Stimulated activated CD4-positive, alpha-beta T cell treated with anti-CD3 and anti-CD28 coated beads, Interleukin-2, amount 100 ng/mL, for 48 hours (primary cell): Measurements from ENCODE around the gene CELSR1.
"Not testable (repeated sequence)": the region's sequence is repeated elsewhere in the genome, so short reads cannot be mapped to it uniquely, and the experiment has no call there.

ENCODE experiments used
- DNase-seq, 2 donors: peaks; one replicate each; pipeline ENCODE4 v3.0.0-alpha.2; 2020

Gene CELSR1

DNA sequence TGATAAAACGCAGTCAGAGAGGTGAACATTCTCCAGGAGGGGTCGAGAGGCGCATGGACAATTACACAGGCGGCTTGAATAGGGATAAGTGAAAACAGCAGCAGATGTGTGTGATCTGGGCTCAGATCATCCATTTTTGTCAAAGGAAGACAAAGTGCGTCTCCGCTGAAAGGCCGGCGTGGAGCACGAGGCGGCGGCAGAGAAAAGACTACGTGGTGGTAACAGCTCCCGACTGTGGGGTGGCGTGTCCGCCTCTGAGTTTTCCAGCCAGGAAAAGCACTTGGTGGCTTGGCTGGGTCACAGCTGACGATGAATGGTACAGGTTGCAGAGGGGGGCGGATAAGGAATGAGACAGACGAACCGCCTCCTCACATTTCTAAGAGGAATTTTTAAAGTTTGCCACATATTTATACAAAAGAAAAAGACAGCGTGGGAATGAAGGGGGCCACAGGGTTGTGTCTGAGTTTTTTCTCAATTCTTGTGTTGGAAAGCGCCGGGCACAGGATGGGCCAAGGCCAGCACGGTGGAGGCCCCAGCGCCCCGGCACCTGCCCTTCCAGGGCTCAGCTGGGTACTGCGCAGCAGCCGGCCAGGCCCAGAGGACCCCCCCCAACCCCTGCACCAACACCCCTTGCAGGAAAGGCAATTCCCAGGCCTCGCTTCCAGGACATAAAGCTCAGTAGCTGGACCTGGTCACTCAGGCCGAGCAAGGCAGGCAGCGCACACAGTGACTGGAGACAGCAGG, 121.5 kb downstream of the CELSR1 start:
- DNase-seq = no peak

DNA sequence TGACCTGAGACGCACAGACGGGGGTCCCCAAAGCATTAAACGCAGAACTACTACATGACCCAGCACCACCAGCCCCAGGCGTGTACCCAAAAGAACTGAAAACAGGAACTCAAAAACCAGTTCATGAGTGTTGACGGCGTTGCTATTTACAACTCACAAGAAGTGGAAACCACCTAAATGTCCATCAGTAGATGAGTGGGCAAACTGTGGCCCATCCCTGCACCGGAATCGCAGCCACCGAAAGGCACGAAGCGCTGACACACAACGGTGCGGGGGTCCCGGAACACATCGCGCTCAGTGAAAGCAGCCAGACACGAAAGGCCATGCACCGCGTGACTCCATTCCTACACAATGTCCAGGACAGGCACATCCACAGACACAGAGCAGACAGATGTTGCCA, 122.7 kb downstream of the CELSR1 start:
- no peak for DNase-seq

DNA sequence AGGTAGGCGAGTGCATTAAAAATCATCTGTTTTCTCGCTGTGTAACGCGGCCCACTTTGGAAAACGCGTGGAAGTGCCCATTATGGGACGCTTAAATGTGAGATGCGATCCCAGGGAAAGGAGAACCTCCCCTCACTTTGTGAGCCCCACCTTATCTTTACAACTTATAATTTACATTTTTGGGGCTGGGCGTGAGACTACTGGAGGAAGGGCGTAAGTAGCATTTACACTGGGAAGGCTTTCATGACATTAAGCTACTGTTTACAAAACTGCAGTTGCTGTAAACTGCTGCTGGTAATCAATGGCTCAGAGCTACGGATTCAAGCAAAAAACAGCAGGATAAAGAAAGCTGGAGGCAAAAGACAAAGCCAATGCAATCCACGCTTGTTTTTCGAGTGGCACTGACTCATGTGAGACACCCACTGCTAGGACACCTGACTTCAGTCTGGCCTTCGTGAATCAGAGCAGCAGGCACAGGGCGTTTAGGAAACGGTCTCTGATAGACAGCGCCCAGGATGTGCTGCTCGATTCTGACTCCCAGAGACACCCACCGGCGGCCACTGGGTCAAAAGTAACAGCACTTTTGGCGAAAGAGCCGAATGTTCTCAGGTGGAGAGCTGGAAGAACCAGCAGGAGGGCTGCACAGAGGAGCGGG, 123.6 kb downstream of the CELSR1 start:
- no peak for DNase-seq

DNA sequence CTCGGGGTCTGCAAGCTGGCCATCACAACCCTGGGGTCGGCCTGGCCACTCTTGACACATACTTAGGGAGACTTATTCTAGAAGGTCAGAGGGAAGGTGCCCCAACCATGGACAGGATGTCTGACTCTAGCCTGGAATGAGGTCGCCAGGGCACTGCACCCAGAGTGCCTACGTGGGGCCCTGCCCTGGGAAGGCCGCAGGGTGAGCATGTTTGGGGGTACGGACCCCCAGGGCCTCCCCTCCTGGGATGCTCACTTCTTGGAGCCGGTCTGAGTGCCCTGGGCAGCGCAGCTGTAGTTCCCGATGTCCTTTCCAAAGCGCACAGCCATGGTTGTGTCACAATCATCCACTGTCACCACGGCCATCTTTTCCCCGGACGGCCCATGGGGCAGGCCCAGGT, 126.1 kb downstream of the CELSR1 start:
- DNase-seq = no peak

DNA sequence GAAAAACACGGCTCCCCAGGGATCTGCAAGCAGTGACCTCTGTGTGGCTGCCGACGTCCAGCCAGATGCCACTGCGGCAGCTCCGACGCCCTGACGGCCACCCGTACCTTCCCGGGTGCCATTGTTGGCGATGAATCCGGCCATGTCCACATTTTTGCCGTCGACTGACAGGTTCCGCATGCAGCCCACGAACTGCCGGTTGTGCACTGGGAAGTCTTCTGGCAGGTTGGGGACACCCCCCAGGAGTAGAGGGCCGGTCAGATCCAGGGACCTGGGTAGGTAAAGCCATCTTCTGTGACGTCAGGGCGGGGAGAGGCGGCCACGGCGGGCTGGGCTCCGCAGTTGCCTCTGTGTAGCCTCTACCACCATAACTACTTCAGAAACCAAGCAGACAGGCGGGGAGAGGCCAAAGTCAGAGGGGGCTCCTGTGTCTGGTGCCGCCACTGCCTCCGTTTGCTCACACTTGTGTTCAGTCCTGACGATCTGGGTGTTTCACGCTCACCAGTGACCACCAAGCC, 127.1 kb downstream of the CELSR1 start:
- DNase-seq = no peak

DNA sequence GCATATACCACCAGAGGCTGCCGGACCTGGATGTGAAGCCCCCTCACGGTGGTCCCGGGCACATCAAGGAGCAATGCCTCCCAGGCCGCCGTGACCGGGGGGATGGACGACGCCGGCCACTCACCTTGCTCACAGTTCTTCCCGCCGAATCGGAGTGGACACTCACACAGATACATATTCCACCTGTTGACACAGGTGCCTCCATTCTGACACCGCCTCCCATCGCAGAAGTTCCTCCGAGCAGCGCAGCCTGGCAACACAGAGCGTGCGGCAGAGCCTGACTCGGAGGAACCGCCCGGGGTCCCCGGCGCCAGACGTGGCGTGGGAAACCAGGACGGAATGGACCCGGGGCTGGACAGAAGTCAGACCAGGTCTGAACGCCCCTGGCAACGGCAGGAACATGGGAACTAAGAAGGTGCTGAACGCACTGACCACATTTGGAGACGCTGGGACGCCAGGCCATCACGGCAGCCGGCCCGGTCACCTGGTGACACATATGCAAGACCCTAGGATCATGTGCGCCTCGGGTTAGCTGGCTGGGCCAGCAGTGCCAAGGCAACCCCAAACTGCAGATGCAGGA, 127.7 kb downstream of the CELSR1 start:
- no peak for DNase-seq

DNA sequence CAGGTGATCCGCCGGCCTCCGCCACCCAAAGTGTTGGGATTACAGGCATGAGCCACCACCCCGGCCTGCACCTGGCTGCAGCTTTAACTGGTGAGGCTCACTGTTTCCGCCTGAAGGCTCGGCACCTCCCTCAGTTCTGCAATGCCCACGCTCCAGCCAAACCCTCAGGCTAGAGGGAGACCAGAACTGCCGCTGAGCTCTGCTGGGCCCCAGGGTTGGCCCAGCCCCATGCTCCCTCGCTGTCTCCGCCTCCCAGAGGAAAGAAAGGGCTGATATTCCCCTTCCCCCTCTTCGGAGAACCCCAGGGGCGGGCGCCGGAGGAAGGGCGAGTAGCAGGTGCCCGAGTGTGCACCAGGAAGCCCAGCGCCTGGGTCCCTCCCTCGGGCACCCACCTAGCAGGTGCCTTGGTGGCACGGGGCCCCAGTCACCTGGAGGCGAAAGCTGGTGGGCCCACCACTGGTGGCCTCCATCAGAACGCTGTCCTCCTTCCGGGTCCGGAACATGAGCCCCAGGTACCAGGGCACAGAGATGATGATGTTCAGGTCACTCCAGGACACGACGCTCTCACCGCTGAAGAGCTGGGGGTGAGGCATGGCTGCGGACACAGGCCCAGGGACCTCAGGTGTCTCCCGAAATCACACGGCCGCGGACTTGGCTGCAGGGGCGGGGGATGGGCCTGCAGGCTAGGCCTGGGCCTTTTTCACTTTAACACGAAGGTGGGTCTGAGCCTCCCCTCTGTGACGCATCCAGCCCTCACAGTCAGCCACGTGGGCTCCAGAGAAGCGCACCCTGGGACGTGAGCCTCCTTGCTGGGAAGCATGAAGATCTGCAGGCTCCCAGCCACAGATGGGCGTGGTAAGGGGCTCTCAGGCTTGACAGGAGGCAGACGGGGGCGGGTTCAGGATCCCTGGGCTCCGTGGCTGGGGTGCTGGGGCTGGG, 128.6 kb downstream of the CELSR1 start:
- DNase-seq = no peak

DNA sequence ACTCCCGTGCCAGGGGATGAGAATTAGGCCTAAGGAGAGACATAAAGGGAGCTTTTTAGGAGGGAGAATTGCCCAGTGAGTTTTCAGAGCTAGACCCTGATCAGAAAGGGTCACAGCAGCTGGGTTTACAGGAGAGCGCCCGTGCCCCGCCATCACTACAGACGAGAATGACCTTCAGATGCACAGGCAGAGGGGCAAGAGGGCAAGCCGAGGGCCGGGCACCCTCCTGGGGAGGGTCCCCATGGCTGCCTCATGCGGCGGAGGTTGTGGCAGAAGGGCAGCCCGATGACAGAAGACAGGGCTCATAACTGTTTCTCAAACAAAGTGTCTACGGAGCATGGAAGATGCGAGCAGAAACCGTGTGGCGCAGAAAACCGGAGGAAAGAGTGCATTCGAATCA, 129.7 kb downstream of the CELSR1 start:
- DNase-seq = no peak

DNA sequence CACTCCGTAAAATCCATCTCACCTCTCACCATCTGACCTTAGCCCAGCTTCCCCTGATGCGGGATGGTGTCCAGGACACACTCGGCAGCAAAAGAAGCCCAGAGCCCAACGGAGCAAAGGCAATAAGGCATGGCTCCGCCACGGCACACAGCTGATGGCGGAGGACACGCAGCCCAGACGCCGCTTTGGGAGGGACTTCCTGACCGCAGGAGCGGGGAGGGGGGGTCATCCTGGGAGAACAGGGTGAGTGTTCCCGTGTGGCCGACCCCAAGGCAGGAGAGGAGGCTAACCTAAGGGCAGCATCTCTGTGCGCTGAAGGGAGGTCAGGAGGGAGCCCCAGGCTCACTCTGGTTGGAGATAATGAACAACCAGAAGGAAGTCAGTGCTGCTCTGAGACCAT, 130.6 kb downstream of the CELSR1 start:
- DNase-seq = no peak

DNA sequence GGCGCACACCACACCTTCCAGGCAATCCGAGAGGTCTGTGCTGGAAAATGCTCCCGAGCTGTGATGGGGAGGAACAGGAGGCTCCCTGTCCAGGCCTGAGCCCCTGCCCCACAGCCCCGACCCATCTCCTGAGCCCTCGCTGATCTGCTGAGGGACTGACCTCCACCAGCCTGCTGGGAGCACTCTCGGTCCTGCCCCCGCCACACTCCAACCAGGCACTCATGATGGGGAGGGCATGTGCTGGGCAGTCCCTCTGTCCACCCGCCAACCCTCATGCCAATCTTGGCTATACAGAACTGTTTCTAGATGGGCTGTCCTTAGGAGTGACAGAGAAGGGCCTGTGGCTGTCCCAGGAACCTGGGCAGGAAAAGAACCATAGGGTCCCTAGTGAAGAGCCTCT, 131.1 kb downstream of the CELSR1 start:
- no peak for DNase-seq

DNA sequence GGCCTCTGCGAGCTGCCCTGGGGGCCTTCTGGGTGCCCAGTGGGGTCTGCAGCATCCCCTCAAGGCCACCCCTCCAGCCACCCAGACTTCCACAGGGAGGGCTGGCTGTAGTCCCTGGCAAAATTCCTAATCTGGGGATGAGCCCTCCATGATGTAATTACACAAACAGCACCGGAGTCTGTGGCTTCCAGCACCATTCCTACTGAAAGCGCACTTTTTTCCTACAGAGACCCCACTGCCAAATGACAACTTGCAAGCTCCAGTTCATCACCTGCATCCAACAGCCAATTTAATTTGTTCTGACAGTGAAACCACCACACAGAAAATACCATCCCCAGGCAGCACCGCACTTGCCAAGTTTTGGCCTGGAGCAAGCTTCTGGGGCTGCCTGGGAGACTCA, 131.5 kb downstream of the CELSR1 start:
- no peak for DNase-seq

DNA sequence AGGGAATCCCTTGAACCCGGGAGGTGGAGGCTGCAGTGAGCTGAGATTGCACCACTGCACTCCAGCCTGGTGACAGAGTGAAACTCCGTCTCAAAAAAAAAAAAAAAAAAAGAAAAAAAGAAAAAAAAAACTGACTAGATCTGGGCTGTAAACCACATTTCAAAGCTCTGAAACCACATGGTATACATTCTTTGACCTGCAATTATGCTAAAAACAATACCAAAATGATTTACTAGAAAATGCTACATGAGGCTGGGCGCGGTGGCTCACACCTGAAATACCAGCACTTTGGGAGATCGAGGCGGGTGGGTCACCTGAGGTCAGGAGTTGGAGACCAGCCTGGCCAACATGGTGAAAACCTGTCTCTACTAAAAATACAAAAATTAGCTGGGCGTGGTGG, 133.5 kb downstream of the CELSR1 start:
- not testable (repeated sequence) for DNase-seq

DNA sequence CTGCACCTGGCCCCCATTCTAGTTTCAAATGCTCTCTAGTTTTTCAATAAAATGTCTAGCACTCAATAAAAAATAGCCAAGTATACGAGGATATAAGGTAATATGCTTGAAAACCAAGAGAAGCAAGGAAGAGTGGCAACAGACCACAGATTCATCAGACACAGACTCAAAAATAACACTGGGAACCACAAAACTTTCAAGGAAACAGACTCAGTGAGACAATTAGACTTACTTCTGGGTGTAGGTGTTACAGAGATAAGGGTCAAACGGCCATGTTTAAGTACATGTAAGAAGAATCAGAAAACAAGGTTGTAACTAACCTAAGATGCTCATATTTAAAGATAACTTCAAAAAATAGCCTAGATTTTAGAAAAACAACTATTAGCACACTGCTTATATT, 134.9 kb downstream of the CELSR1 start:
- no peak for DNase-seq

DNA sequence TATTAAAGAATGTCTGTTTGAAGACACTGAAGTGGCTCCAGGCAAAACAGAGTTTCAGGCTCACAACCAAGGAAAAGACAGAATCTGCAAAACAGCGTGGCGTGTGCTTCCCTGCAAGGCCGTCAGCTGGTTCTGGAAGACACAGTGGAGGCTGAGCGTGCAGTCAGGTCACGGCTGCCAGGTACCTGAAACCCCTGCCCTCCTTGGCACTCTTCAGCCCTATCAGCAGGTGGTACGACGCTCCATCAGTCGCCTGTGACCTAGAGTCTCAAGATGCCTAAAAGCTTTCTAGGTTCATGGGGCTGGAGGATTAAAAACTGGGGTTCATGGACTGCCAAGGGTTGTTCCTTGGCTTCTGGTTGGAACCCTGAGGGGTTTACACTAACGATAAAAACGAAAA, 136.1 kb downstream of the CELSR1 start:
- no peak for DNase-seq

DNA sequence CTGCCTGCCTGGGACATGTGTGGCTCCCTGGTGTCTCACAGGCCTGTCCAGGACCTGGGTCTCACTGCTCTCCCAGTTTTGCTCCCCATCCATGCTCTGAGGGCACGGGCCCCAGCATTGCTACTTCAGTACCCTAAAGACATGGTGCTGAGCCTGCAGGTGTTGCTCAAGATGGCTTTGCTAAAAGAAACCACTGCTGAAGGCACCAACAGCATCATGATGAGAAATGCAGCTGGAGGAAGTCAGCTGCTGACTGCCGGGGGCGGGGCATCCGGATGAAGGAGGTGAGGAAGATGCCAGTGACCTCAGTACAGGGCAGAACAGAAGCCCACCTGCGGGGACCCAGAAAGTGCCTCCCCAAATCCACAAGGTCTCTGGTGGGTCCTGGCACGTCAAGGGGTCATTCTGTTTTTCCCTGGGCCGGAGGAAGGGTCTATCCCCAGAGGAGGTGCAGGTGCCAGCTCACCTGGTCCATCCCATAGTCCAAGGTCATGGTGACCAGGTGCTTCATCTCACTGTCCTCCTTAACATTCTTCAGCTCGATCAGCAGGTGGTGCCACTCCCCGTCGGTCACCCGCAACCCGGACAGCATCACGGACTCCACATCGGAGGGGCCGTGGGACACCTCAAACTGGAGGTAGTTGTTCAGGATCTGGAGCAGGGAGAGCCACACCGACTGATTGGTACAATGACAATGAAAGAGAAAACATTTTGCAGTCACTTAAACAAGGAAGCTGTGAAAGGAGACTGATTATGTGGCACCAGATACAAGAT, 138.0 kb downstream of the CELSR1 start:
- no peak for DNase-seq

DNA sequence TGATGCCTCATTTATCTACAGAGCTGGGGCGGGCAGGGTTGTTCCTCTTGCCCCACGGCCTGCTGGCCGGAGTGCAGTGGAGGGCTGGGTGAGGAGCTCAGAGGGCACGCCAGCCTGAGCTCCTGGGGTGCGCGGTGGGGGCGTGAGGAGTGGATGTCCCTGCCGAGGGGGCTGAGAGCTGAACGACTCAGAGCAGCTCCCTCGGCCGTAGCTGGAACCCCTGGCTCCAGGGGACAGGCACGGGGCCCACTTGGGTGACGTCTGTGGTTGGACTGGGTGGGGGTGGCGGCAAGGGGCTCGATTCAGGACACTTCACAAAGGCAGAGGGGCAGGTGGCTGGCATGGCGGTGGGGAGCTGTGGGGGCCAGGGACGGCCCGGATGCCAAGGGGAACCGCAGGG, 139.5 kb downstream of the CELSR1 start:
- no peak for DNase-seq

DNA sequence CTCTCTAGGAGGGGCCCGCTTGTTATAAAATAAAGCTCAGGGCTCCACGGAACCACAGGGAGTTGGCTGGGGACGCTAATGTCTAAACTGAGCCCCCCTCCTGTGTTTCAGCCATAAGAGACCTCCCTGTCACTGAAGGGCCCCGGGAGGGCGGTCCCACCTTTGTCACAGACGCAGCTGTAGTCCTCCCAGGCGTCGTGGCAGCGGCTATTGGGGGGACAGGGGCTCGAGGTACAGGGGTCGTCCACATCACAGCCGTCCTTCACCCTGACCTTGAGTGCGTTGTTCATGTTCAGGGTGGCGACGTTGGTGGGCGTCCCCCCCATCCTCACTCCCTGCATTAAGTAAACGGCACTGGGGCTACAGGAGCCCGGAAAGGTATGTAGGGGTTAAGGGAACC, 139.9 kb downstream of the CELSR1 start:
- DNase-seq = no peak

DNA sequence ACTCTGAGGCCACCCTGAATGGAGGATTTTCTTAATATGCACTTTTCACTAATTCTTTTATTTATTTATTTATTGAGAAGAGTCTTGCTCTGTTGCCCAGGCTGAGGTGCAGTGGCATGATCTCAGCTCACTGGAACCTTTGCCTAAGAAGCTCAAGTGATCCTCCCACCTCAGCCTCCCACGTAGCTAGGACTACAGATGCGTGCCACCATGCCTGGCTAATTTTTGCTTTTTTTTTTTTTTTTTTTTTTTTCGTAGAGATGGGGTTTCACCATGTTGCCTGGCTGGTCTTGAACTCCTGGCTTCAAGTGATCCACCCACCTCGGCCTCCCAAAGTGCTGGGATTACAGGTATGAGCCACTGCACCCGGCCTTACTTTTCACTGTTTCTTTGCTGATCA, 140.4 kb downstream of the CELSR1 start:
- DNase-seq = not testable (repeated sequence)

DNA sequence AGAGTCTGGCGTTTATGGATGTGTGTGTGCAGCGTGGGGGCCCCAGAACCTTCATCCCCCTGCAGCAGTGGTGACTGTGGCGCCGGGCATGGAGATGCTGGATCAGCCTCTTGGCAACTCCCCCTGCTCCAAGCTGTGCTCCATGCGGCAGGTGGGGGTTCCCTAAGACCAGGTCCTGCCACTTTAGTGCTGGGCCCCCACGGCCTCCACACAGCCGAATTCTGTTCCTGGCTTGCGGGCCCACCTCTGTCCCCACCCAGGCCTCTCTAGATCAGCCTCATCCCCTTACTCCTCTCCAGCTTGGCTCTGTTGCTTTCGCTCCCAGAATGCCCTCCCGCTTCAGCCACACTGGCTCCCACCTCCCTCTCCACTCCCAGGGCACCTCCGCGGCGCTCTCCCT, 142.3 kb downstream of the CELSR1 start:
- no peak for DNase-seq

DNA sequence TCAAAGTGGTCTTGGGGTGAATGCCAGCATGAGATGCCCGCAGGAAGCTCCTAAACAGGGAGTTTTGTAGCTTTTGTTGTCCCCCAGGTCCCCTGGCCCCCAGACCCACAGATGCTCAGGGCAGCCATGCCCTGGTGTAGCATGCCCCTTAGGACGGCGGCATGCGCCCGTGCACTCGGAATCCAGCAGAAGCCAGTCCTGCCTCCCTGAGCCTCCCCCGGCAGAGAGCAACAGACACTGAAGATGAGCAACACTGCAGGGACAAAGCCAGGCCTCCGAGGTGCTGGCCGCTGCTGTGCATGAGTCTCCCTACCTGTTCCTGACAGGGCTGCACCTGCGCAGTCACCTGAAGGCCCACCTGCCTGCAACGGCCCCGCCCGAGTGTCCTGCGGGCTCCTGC, 142.8 kb downstream of the CELSR1 start:
- DNase-seq = no peak

DNA sequence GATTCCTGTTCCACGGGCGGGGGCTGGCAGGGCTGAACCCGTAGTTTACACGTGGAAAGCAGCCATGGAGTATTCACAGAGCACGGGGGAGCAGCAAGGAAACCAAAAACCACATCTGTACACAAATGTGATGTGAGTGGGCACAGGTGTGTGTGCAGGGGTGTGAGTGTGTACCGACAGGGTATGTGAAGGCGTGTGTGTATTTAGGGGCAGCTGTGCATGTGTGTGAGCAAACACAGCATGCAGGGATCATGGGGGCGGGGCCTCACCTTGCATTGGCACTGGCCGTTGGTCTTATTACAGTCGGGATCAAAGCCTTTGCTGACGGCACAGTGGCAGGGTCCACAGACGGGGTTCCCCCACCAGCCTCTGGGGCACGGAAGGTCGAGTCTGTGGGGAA, 143.5 kb downstream of the CELSR1 start:
- no peak for DNase-seq

DNA sequence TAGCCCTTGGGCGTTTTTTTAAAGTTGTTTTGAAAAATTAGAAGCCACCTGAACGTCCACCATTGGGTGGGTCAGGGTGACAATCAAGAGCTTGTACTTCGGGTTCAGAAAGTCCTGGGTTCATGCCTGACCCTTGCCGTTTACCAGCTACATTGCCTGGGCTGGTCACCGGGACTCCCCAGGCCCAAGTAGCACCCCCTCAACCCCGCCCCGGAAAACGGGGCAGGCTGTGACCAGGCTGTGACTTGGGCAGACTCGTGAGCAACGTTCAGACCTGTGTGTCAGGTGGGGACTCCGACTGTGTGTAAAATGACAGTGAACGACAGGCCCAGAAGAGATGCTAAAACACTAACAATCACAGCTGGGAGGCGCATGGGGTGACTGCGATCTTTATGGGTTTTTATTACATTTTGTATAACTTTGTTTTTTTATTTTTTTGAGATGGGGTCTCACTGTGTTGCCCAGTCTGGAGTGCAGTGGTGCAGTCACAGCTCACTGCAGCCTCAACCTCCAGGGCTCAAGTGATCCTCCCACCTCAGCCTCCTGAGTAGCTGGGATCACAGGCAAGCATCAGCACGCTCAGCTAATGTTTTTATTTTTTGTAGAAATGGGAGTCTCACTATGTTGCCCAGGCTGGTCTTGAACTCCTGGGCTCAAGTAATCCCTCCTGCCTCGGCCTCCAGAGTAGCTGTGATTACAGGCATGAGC, 145.1 kb downstream of the CELSR1 start:
- no peak for DNase-seq
